GM23248 (cell line): ENCODE results near the gene FMNL3. TPM values are rescaled to one million over a fixed set of nuclear protein-coding genes. Genes with fewer than 3 reads are reported as not detected.

Experiments used
- DNase-seq: peaks from one replicate; pipeline ENCODE4 v3.0.0-alpha.2; 2015
- H2AFZ ChIP-seq: fragments of 200-600 bp; sonication (generic); 2 replicates; pipeline ENCODE4 v1.6.1; 2016; ENCODE audit warnings: antibody characterized with exemption
- H3F3A ChIP-seq: fragments of 200-600 bp; sonication (generic); 2 replicates; pipeline ENCODE4 v1.6.1; 2016; ENCODE audit warnings: mild to moderate bottlenecking, antibody characterized with exemption, mixed run types; ENCODE audit not compliant: insufficient read depth
- H3K27ac ChIP-seq: fragments of 200-600 bp; sonication (generic); 2 replicates; pipeline ENCODE4 v1.5.1; 2016; ENCODE audit warnings: mild to moderate bottlenecking
- H3K27me3 ChIP-seq: fragments of 200-600 bp; sonication (generic); replicated peaks from 2 replicates; pipeline ENCODE4 v1.6.1; 2016; ENCODE audit warnings: mild to moderate bottlenecking; ENCODE audit not compliant: insufficient read depth
- H3K36me3 ChIP-seq: fragments of 200-600 bp; sonication (generic); 2 replicates; pipeline ENCODE4 v1.6.1; 2016; ENCODE audit warnings: low read depth, mild to moderate bottlenecking
- H3K4me1 ChIP-seq: fragments of 200-600 bp; sonication (generic); 2 replicates; pipeline ENCODE4 v1.6.1; 2016; ENCODE audit warnings: mild to moderate bottlenecking; ENCODE audit not compliant: insufficient read depth
- H3K4me2 ChIP-seq: fragments of 200-600 bp; sonication (generic); one replicate; pipeline ENCODE4 v1.6.1; 2016; ENCODE audit warnings: mild to moderate bottlenecking; ENCODE audit not compliant: unreplicated experiment
- H3K4me3 ChIP-seq: fragments of 200-600 bp; sonication (generic); 2 replicates; pipeline ENCODE4 v1.5.1; 2016; ENCODE audit warnings: mild to moderate bottlenecking
- H3K79me2 ChIP-seq: fragments of 200-600 bp; sonication (generic); 2 replicates; pipeline ENCODE4 v1.6.1; 2016; ENCODE audit warnings: mild to moderate bottlenecking; ENCODE audit not compliant: insufficient read depth
- H3K9ac ChIP-seq: fragments of 200-600 bp; sonication (generic); 2 replicates; pipeline ENCODE4 v1.6.1; 2016; ENCODE audit warnings: mild to moderate bottlenecking
- H3K9me2 ChIP-seq: fragments of 200-600 bp; sonication (generic); 2 replicates; pipeline ENCODE4 v1.6.1; 2016; ENCODE audit warnings: mixed run types, mild to moderate bottlenecking, moderate library complexity; ENCODE audit not compliant: insufficient read depth
- H3K9me3 ChIP-seq: fragments of 200-600 bp; sonication (generic); one replicate; pipeline ENCODE4 v1.6.1; 2017; ENCODE audit warnings: low read depth
- H4K20me1 ChIP-seq: fragments of 200-600 bp; sonication (generic); 2 replicates; pipeline ENCODE4 v1.6.0; 2016; ENCODE audit not compliant: insufficient read depth
- EZH2 ChIP-seq: fragments of 200-600 bp; sonication (generic); IDR thresholded peaks from 2 replicates; pipeline ENCODE4 v1.6.1; 2018; ENCODE audit warnings: antibody characterized with exemption, mild to moderate bottlenecking; ENCODE audit not compliant: insufficient read depth, poor library complexity, severe bottlenecking
- EZH2phosphoT487 ChIP-seq: fragments of 200-600 bp; sonication (generic); IDR thresholded peaks from 2 replicates; pipeline ENCODE4 v1.6.1; 2018; ENCODE audit warnings: antibody characterized with exemption, moderate library complexity, mild to moderate bottlenecking, low read depth; ENCODE audit not compliant: insufficient read depth
- WGBS, 2 experiments: methylation state at CpG; one replicate each; pipeline ENCODE4 v1.1.6; 2015 to 2017; ENCODE audit warnings: low lambda C conversion rate in 2 of 2, low coverage in 1 of 2; ENCODE audit errors: missing lambda C conversion rate in 2 of 2; 5-methylcytosine and 5-hydroxymethylcytosine counted together
- in situ Hi-C: fragments of 300-500 bp; cut with MboI; formaldehyde crosslinking; loops from 2 replicates; pipeline ENCODE4 v1.15.0; 2020
- polyA plus RNA-seq: library from polyadenylated mRNA; unstranded; fragments of >200 nt; fragmentation: Nextera tagmentation; extraction: Ambion mirVana; gene quantifications from 2 replicates; pipeline ENCODE4 v1.2.1, GENCODE V29; 2016
- total RNA-seq: library from RNA; depleted of rRNA; stranded (reverse); fragments of >200 nt; shearing (Covaris generic); gene quantifications from 2 replicates; pipeline ENCODE4 v1.2.3, GENCODE V29; 2014

The FMNL3 gene
- total and polyA plus RNA-seq, 2 experiments from 2014 or later: 7.9 to 24.0 TPM

DNA sequence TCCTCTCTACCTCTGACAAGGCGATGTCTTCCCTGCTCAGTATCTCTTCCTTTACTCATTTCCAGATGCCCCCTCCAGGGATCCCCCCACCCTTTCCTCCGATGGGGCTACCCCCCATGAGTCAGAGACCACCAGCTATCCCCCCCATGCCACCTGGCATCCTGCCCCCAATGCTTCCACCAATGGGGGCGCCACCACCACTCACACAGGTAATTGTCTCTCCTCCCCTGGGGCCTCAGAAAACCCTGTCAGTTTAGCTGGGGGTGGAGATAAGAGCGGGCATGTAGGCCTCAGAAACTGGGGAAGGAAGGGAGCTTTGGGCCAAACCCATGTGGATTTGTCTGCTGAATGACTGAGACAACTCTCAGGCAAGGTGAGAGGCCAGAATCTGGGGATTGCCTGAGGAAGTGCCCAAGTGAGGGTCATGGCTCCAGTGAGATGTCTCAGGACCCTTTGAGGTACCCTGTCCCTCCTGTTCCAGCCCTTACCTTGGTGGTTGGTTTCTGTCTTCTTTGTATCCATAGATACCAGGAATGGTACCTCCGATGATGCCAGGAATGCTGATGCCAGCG is 75.8 kb downstream of the FMNL3 start:
- Histone ChIP-seq H3K36me3 (no peaks in the 10 kb centered on the region), H4K20me1 (no peaks in the 10 kb centered on the region), H3K4me1 (peaks cover 13% of the 10 kb centered on the region), H3K9me3 (no peaks in the 10 kb centered on the region), H3K4me3 (no peak overlapping the region), H3K27me3 (no peaks in the 10 kb centered on the region), H2AFZ (no peak overlapping the region), H3K9me2 (no peaks in the 10 kb centered on the region), H3K27ac (no peak overlapping the region), H3K79me2 (no peaks in the 10 kb centered on the region), H3K4me2 (no peak overlapping the region), H3F3A (peaks cover 16% of the 10 kb centered on the region), H3K9ac (no peak overlapping the region)
- TF ChIP-seq EZH2 (no peak), EZH2phosphoT487 (no peak)
- DNase-seq: no peak
- WGBS, 2 experiments: 97 to 99% methylated on average over 6 of the region's 6 CpGs
- in situ Hi-C loops: no loop called here

DNA sequence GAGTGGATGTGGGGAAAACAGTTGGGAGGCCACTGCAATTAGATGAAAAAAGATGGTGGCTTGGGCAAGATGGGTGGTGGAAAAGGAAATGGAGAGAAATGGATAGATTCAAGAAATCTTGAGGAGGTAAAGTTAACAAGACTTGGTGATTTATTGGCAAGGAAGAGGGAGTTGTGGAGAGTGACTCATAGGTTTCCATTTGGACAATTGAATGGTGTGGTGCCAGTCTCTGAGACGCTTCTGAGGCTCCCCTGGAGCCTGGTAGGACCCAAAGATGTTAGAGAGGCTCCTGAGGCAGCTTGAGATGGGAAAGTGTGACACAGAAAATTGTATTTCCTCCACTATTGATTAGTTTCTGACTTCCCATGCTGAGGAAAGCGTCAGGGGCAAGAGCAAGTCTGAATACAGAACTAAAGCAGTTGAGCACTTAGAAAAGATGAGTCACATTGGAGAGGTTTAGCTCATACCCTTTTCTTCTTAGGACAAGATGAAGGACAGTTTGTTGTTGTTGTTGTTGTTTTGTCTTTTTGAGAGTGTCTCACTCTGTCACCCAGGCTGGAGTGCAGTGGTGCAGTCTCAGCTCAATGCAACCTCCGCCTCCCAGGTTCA is 79.3 kb downstream of the FMNL3 start:
- Histone ChIP-seq H3K9me3 (no peaks in the 10 kb centered on the region), H3K27me3 (no peaks in the 10 kb centered on the region), H3K4me3 (no peak overlapping the region), H2AFZ (no peak overlapping the region), H3K4me2 (no peak overlapping the region), H3K9ac (no peak overlapping the region), H4K20me1 (no peaks in the 10 kb centered on the region), H3K4me1 (peaks cover 13% of the 10 kb centered on the region), H3K27ac (0 out of 2 replicates have a peak overlapping the region, but pooled peaks have one; percentile 9), H3K79me2 (no peaks in the 10 kb centered on the region), H3K36me3 (no peaks in the 10 kb centered on the region), H3K9me2 (no peaks in the 10 kb centered on the region), H3F3A (peaks cover 33% of the 10 kb centered on the region)
- WGBS, 2 experiments: 72% methylated on average over 3 of the region's 3 CpGs
- no peak for TF ChIP-seq EZH2phosphoT487
- no peak for TF ChIP-seq EZH2
- in situ Hi-C loops: no loop called here
- peak; percentile 76 for DNase-seq

DNA sequence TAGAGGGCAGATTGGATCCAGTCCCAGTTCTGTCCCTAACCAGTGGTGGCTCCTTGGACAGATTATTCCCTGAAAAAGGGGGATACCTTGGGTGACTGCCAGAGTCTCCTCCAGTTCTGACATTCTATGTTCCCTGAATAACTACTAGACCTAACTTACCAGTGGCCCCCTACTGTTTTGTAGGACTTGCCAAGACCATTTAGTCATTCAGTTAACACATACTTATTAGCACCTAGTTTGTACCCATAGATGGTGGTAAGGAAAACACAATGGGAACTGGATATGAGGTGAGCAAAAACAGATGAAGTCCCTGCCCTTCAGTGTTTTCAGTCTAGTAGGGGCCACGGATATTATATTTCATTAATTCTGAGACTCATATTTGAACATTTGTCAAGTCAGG is 80.4 kb downstream of the FMNL3 start:
- no peaks in the 10 kb centered on the region for H3K9me2 ChIP-seq
- DNase-seq: no peak
- H3K27me3 ChIP-seq: no peaks in the 10 kb centered on the region
- 94 to 96% methylated on average over 1 of the region's 1 CpG for WGBS, 2 experiments
- no peak overlapping the region for H3K4me3 ChIP-seq
- no peak overlapping the region for H3K4me2 ChIP-seq
- H3K9ac ChIP-seq: no peak overlapping the region
- peaks cover 33% of the 10 kb centered on the region for H3F3A ChIP-seq
- no peaks in the 10 kb centered on the region for H3K9me3 ChIP-seq
- no peaks in the 10 kb centered on the region for H4K20me1 ChIP-seq
- no peaks in the 10 kb centered on the region for H3K79me2 ChIP-seq
- no peaks in the 10 kb centered on the region for H3K36me3 ChIP-seq
- in situ Hi-C loops: no loop called here
- H3K4me1 ChIP-seq: peaks cover 22% of the 10 kb centered on the region
- H3K27ac ChIP-seq: no peak overlapping the region
- no peak overlapping the region for H2AFZ ChIP-seq
- TF ChIP-seq EZH2 (no peak), EZH2phosphoT487 (no peak)

DNA sequence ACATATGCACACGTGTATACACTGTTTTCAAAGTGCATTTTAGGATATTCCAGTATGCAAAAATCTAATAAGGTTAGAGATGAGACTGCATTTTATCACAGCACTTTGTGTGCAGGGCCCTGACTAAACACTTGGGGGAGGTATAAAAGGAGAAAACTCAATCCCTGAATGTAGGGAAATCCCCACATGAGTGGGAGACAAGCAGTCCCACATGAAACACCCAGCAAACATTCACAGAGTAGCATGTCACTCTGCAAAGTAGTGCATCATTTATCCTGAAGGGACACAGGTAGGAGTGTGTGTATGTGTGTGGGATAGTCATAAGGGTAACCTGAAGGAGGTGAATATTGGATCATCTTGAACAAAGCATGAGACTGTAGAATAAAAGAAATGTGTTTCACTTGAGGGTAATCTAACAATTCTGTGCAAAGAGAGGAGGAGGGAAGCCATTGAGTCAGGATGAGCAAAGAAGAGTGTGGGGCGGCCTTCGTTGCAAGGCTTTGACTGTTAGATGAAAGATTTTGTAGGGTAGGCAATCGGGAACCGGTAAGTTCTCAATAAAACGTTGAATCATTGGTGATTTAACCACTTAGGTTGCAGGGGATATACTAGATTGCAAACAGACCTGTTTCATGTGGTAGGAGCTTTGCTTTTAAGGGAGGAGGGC is 80.9 kb downstream of the FMNL3 start:
- H3F3A ChIP-seq: peaks cover 33% of the 10 kb centered on the region
- TF ChIP-seq EZH2 (no peak), EZH2phosphoT487 (no peak)
- H3K79me2 ChIP-seq: no peaks in the 10 kb centered on the region
- no peak overlapping the region for H2AFZ ChIP-seq
- no peaks in the 10 kb centered on the region for H4K20me1 ChIP-seq
- no peak overlapping the region for H3K27ac ChIP-seq
- H3K4me2 ChIP-seq: no peak overlapping the region
- H3K9me2 ChIP-seq: no peaks in the 10 kb centered on the region
- no peaks in the 10 kb centered on the region for H3K27me3 ChIP-seq
- peak; percentile 53 for DNase-seq
- no peak overlapping the region for H3K9ac ChIP-seq
- H3K4me1 ChIP-seq: peaks cover 25% of the 10 kb centered on the region
- in situ Hi-C loops: no loop called here
- no peaks in the 10 kb centered on the region for H3K36me3 ChIP-seq
- WGBS, 2 experiments: 84% methylated on average over 6 of the region's 6 CpGs
- no peak overlapping the region for H3K4me3 ChIP-seq
- H3K9me3 ChIP-seq: no peaks in the 10 kb centered on the region
